ENCODE data around the gene DEFB115.
"Not testable (repeated sequence)": the region's sequence is repeated elsewhere in the genome, so short reads cannot be mapped to it uniquely, and the experiment has no call there.

DEFB115 gene

GRCh38 chr20:31257364-31257763 lies at the start of gene DEFB115:
TSS of gene DEFB115 (plus strand) at chr20:31257664. CDS start at chr20:31257664, 0 bp downstream.
- no peak for DNase-seq (ENCODE audit: low read depth in 2 of 2)

GRCh38 chr20:31236953-31237352 lies 20.5 kb upstream of the DEFB115 start:
- no peak for DNase-seq (ENCODE audit: low read depth in 2 of 2)

GRCh38 chr20:31237763-31238162 lies 19.7 kb upstream of the DEFB115 start:
- no peak for DNase-seq (ENCODE audit: low read depth in 2 of 2)

- DNase-seq (ENCODE audit: low read depth in 2 of 2): no peak
These were observed 18.3 kb upstream of the DEFB115 start for GRCh38 chr20:31239139-31239538.

GRCh38 chr20:31256959-31257358 lies 505 bp upstream of the DEFB115 start:
- no peak for DNase-seq (ENCODE audit: low read depth in 2 of 2)

GRCh38 chr20:31260326-31260932 lies 3.0 kb downstream of the DEFB115 start:
- no peak for DNase-seq (ENCODE audit: low read depth in 2 of 2)

GRCh38 chr20:31274441-31274840 lies 17.0 kb downstream of the DEFB115 start:
- no peak for DNase-seq (ENCODE audit: low read depth in 2 of 2)

- DNase-seq (ENCODE audit: low read depth in 2 of 2): no peak
These were observed 20.7 kb downstream of the DEFB115 start for GRCh38 chr20:31278178-31278577.

GRCh38 chr20:31284964-31285363 lies 27.5 kb downstream of the DEFB115 start:
- DNase-seq (ENCODE audit: low read depth in 2 of 2): not testable (repeated sequence)

- DNase-seq (ENCODE audit: low read depth in 2 of 2): no peak
These were observed 51.2 kb downstream of the DEFB115 start, which contains the start of gene DEFB116 for GRCh38 chr20:31308535-31309162. TSS of gene DEFB116 (minus strand) at chr20:31308585. CDS start at chr20:31308585, 0 bp downstream.

All from fibroblast of skin of left biceps (primary cell).